ENCODE results near the gene PHF1.
A peak's percentile ranks its signal among the peaks of the same experiment; 100 is the strongest.

PHF1 gene

DNA sequence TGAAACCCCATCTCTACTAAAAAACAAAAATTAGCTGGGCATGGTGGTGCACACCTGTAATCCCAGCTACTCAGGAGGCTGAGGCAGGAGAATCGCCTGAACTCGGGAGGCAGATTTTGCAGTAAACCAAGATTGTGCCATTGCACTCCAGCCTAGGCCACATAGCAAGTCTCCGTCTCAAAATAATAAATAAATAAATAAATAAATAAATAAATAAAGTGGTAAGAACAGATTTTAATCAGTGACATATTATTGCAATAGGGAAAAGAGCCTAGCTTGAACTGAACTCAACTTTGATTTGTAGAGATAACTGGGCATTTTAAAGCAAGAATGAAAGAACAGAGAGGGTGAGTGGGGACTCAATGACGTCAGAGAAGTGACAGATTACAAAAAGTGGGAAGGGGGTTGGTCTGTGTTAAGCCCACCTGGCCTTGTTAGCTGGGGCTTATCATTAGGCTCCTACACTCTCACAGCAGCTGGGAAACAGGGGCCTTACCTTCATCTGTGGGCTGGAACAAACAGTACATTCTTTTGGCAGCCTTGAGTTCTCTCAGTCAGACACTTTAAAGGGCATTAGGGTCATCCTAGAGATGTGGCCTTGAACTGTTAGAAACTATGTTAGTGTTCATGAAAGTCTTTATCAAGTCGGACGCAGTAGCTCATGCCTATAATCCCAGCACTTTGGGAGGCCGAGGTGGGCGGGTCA lies 43.7 kb upstream of the PHF1 start (continued):
- no peak for TF ChIP-seq ZNF155 (tag by site-specific recombination; IDR thresholded peaks at IDR 0.05)
- TF ChIP-seq REST (tag by site-specific recombination; IDR thresholded peaks at IDR 0.05) = peak; percentile 60; the same call in 1 of the 2 replicates
- TF ChIP-seq, protein P1, sequence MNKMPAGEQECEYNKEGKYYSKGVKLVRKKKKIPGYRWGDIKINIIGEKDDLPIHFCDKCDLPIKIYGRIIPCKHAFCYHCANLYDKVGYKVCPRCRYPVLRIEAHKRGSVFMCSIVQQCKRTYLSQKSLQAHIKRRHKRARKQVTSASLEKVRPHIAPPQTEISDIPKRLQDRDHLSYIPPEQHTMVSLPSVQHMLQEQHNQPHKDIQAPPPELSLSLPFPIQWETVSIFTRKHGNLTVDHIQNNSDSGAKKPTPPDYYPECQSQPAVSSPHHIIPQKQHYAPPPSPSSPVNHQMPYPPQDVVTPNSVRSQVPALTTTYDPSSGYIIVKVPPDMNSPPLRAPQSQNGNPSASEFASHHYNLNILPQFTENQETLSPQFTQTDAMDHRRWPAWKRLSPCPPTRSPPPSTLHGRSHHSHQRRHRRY (tag by site-specific recombination; IDR thresholded peaks at IDR 0.05) = no peak
- TF ChIP-seq, protein P2, sequence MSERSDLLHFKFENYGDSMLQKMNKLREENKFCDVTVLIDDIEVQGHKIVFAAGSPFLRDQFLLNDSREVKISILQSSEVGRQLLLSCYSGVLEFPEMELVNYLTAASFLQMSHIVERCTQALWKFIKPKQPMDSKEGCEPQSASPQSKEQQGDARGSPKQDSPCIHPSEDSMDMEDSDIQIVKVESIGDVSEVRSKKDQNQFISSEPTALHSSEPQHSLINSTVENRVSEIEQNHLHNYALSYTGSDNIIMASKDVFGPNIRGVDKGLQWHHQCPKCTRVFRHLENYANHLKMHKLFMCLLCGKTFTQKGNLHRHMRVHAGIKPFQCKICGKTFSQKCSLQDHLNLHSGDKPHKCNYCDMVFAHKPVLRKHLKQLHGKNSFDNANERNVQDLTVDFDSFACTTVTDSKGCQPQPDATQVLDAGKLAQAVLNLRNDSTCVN (tag by site-specific recombination; optimal IDR thresholded peaks at IDR 0.05) = no peak
- TF ChIP-seq ZNF623 (tag by site-specific recombination; IDR thresholded peaks at IDR 0.05) = peak; percentile 64
- TF ChIP-seq, protein P3, sequence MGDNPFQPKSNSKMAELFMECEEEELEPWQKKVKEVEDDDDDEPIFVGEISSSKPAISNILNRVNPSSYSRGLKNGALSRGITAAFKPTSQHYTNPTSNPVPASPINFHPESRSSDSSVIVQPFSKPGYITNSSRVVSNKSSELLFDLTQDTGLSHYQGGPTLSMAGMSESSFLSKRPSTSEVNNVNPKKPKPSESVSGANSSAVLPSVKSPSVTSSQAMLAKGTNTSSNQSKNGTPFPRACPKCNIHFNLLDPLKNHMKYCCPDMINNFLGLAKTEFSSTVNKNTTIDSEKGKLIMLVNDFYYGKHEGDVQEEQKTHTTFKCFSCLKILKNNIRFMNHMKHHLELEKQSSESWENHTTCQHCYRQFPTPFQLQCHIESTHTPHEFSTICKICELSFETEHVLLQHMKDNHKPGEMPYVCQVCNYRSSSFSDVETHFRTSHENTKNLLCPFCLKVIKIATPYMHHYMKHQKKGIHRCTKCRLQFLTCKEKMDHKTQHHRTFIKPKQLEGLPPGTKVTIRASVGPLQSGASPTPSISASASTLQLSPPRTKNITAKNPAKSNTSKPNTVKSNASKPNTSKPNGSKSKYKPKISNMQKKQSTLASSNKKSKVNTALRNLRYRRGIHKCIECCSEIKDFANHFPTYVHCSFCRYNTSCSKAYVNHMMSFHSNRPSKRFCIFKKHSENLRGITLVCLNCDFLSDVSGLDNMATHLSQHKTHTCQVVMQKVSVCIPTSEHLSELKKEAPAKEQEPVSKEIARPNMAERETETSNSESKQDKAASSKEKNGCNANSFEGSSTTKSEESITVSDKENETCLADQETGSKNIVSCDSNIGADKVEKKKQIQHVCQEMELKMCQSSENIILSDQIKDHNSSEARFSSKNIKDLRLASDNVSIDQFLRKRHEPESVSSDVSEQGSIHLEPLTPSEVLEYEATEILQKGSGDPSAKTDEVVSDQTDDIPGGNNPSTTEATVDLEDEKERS (tag by site-specific recombination; IDR thresholded peaks at IDR 0.05) = no peak
- TF ChIP-seq ZNF830 (tag by site-specific recombination; IDR thresholded peaks at IDR 0.05; ENCODE audit: low read depth) = no peak
- 0 out of 2 replicates have a peak, but pooled peaks have one; percentile 31 for TF ChIP-seq ZNF514 (tag by site-specific recombination; IDR thresholded peaks at IDR 0.05)
- TF ChIP-seq ZSCAN30 (tag by site-specific recombination; IDR thresholded peaks at IDR 0.05) = no peak
- no peak for TF ChIP-seq ZSCAN23 (tag by site-specific recombination; IDR thresholded peaks at IDR 0.05)
- no peak for TF ChIP-seq ZNF10 (tag by site-specific recombination; IDR thresholded peaks at IDR 0.05)
- TF ChIP-seq ZNF791 (tag by site-specific recombination; IDR thresholded peaks at IDR 0.05) = no peak
- no peak for TF ChIP-seq ZNF112 (tag by site-specific recombination; IDR thresholded peaks at IDR 0.05)
- TF ChIP-seq ZNF658 (tag by site-specific recombination; IDR thresholded peaks at IDR 0.05) = no peak
- TF ChIP-seq SALL2 (tag by site-specific recombination; IDR thresholded peaks at IDR 0.05; ENCODE audit: borderline replicate concordance) = no peak
- no peak for TF ChIP-seq EGR2 (tag by site-specific recombination; IDR thresholded peaks at IDR 0.05; ENCODE audit: low read depth)
- TF ChIP-seq ZNF580 (tag by site-specific recombination; IDR thresholded peaks at IDR 0.05) = no peak
- peak; percentile 92 for TF ChIP-seq ZNF394 (tag by site-specific recombination; IDR thresholded peaks at IDR 0.05; ENCODE audit: borderline replicate concordance)
- no peak for TF ChIP-seq ZNF785 (tag by site-specific recombination; IDR thresholded peaks at IDR 0.05)
- TF ChIP-seq ZNF266 (tag by site-specific recombination; IDR thresholded peaks at IDR 0.05; ENCODE audit: low read depth) = peak; percentile 76; the same call in 1 of the 2 replicates
- TF ChIP-seq ZNF544 (tag by site-specific recombination; IDR thresholded peaks at IDR 0.05) = no peak
- TF ChIP-seq RBAK (tag by site-specific recombination; IDR thresholded peaks at IDR 0.05) = no peak
- TF ChIP-seq ZNF521 (tag by site-specific recombination; IDR thresholded peaks at IDR 0.05) = no peak
- TF ChIP-seq ZIC2 (tag by site-specific recombination; IDR thresholded peaks at IDR 0.05) = no peak
- TF ChIP-seq ZNF621 (tag by site-specific recombination; IDR thresholded peaks at IDR 0.05) = no peak
- TF ChIP-seq ZNF423 (tag by site-specific recombination; IDR thresholded peaks at IDR 0.05) = no peak
- TF ChIP-seq ZNF654 (tag by site-specific recombination; IDR thresholded peaks at IDR 0.05; ENCODE audit: low read depth) = peak; percentile 29; the same call in 1 of the 2 replicates
- no peak for TF ChIP-seq ZNF704 (tag by site-specific recombination; IDR thresholded peaks at IDR 0.05)
- no peak for TF ChIP-seq ZBTB21 (tag by site-specific recombination; IDR thresholded peaks at IDR 0.05)
- TF ChIP-seq ZNF416 (tag by site-specific recombination; IDR thresholded peaks at IDR 0.05) = no peak
- 0 out of 2 replicates have a peak, but pooled peaks have one; percentile 17 for TF ChIP-seq ZNF433 (tag by site-specific recombination; IDR thresholded peaks at IDR 0.05; ENCODE audit: low read depth)
